ENCODE results near the gene IGSF22.
A peak's percentile ranks its signal among the peaks of the same experiment; 100 is the strongest.

Gene IGSF22

DNA sequence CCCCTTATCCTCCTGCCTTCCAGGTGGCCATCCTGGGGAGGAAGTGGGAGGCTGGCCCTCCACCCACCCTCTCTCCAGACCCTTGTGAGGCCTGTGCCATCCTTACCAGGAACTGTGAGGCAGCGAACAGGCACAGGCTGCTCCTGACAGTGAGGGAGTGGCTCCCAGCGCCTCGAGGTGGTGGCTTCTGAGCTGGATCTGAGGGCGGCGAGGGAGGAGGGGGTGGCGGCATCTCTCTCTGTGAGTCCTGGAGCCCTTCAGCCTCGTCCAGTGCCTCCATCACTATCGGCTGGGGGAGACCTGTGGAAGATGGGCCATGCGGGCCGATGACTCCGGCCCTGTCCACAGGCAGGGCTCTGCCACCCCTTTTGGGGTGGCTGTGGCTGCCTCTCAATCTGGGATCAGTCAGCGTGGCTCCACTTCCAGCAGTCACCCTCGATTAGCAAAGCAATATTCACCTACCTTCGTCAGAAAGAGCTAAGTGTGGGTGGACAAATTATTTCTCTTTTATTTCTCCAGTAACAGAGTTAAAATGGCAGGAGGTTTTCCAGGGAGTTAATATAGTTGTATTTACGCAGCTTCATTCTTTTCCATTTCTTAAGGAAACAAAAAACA is 18.0 kb upstream of the IGSF22 start:
- DNase-seq (ENCODE audit: low spot score), result no peak

DNA sequence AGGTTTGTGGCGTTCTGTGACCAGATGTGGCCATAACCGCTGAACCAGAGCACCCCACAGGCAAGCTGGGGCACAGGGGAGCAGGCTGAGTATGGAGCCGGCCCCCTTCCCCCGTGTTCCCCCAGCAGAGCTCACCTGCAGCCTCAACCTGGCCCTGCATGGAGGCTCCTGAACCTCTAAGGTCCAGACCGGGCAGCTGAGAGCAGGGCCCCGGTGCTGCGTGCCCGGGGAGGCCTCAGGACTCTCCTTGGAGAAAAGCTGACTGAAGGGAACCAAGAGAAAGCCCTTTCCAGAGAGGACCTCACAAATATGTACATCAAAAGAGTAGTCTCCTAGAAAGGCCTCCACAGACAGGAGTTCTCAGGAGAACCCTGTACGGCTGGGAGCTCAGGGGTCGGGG is 17.4 kb upstream of the IGSF22 start:
- no peak for DNase-seq (ENCODE audit: low spot score)

DNA sequence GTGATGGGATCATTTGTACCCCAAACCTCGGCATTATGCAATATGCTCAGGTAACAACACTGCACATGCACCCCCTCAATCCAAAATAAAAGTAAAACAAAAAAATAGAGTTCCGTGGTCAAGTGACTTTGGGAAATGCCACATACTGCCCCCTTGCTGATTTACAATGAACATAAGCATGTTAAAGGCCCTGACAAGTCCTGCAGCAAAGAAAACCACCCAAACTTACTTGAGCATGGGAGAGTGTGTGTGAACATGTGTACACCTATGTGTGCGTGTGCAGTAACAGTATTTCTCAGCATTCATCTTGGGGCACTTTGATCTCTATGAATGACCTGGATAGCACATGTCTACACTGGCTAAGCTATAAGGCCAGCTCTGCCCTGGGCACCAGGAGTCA is 15.8 kb upstream of the IGSF22 start:
- no peak for DNase-seq (ENCODE audit: low spot score)

DNA sequence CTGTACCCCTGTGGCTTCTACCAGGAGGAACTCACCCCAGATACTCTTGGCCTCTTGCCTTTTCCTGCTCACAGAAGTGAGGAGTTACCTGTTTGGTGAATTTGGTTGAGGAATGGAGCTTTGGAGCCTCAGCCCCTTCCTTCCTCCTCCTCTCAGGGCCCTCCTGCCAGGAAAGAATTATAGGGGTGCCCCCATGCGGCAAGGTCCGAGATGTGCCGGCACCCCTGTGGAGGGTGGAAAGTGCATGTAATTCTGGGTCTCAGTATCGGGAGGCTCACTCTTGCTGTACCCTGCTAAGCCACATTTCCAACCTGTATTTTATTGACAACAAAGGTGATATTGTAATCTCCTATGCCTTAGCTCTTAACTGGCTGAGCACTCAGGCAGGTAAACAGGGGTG is 13.7 kb upstream of the IGSF22 start:
- DNase-seq (ENCODE audit: low spot score), result no peak

DNA sequence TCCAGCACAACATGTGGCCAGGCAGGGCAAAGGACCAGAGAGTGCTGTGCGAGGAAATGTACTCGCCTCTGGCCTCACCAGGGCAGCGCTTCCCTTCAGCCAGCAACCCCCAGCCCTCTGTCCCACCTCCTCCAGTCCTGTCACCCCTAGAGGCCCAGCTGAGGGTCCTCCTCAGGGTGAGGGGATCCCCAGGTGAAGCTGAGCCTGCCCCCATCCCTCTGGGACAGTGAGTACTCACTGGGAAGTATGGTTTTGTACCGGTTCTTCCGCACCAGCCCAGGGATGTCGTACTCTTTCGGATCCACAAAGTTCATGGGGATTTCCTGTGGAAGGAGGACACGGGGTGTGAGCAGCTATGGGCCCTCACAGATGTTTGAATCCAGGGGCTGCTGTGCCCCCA is 11.7 kb upstream of the IGSF22 start:
- DNase-seq (ENCODE audit: low spot score), result no peak

DNA sequence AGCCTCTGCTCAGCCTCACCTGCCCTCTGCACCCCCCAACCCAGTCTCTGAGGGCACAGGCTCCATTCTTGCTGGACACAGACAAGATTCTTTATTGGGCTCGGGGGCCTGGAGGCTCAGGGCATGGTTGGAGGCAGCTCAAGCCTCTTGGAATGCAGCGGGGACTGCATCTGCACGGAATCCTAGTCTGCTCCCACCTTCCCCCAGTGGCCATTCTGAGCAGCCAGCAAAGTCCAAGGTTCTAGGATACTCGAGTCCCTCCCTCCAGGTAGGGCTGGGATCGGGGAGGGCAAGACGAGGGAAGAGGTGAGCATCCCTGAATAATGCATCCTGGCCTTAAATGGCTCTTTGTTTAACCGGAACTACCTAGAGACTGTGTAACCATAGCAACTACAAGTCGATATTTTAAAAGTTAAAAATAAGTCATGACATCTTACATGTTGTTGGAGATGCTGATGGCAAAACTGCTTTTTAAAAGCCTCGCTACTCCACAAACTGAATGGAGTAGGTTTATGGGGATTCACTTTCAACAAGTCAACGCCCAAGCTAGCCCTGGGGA is 10.7 kb upstream of the IGSF22 start:
- peak; percentile 47 for DNase-seq (ENCODE audit: low spot score)

DNA sequence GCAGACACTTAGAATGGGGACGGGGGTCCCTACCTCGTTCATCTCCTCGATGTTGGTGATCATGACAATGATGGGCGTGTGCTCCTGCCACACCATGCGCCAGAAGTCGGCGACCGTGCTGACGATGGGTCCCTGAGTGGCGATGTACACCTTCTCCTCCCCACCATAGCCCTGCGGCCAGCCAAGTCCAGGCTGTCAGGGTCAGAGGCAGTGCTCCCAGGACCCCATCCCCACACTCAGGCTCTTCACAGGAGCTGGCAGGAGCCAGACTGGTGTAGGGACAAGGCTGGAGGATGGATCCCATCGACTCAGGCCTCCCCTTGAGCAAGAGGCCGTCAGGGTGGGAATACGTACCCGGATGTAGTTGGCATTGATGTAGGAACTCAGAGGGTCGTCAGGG is 7.2 kb upstream of the IGSF22 start:
- DNase-seq (ENCODE audit: low spot score), result no peak

DNA sequence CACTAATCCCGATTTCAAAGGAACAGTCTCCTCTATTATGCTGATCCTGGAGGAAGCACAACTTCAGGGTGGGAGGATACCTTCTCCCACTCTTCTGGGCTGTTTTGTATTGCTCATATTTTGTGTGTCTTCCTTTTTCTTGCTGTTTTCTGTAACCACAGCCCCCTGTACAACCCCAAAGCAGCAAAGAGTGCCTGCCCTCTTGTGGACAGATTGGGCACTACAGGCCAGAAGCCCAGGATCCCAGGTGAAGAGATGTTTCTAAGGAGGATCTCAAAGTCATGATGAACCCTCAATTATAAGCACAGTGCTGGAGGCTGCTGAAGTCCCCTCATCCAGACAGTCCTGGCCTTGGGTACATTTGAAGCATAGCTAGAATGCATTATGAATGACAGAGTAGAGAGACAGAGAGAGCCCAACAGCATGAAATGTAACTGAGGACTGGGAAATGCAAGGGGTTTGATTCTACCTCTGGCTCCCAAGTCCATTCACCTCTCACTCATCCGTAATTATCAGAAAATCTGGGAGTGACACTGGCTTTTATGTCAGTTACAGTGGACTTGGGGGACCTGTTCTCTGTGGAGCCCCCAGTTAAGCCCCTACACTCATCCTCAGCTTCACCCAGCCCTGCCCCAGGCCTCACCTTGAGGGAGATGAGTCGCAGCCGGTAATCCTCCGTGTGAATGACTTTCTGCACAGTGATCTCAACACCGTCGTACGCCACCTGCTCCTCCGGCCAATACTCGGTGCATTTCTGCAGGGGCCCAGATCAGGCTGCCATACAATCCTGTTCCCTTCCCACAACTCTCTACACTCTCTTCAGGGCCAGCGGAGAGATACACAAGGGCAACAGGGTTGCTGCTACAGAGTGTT is 6.2 kb upstream of the IGSF22 start:
- DNase-seq (ENCODE audit: low spot score), result peak; percentile 79

DNA sequence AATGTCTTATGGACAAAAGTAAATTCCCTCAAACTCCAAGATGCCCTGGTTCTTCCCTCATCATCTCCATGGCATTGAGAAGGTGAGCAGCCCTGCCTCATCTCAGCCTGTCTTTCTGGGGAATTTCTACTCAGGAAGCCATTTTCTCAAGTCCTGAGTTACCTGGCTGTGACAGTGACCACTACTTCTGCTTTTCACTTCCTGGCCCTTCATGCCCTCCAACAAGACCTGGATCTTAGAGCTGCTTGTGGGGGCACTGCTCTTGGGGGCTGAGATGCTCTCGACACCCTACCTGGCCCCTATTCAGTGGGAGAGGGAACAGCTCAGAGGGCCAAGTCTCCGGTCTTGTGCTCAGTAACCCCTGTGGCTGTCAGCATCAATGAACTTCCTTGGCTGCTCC is 5.5 kb upstream of the IGSF22 start:
- DNase-seq (ENCODE audit: low spot score), result no peak

DNA sequence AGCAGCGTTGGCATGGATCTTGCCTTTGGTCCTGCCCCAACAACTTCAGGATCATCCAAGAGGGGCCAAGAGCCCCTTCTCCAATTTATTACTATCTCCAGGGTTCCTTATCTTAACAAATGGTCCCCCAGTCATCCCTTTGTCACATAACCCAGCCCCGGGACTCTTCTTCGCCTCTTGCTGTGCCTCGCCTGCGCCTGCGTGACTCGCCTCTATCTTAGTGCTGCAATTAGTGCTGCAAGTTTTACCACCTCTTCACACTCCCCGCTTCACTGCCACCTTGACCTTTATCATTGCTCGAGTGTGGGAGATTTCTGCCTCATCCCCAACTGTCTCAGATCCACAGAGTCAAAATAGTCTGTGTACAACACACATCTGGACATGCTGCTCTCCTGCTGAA is 4.0 kb upstream of the IGSF22 start:
- no peak for DNase-seq (ENCODE audit: low spot score)

DNA sequence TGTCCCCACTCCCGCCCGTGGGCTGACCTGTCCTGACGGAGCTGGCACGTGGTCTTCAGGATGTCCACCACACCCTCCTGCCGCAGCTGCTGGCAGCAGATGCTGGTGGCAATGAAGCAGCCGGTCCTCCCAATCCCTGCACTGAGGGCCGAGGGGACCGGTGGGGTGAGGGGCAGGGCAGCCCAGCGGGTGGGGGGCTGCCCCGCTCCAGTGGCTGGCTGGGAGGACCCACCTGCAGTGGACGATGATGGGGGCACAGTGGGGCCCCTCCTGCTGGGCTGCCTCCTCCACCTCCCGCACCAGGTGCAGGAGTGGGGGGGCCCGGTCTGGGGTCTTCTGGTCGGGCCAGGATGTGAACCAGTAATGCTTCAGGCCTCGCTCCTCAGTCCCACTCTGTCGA is 3.4 kb upstream of the IGSF22 start:
- no peak for DNase-seq (ENCODE audit: low spot score)

DNA sequence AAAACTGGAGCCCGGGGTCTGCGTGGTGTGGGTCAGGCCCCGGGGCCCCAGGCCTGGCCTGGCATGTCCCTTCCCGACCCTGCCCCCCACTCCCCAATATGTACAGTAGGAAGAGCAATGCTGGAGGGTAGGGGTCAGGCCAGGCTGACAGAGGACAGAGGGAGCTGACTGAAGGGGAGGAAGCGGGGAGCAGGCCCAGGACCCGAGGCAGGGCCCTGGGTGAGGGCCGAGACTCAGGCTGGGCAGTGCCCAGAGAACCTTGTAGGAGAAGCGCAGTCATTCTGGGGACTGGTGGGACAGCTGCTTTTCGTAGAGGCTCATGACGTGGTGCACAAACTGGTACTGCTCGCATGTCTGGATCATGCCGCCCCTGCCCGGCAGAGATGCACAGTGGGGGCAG is 2.7 kb upstream of the IGSF22 start:
- DNase-seq (ENCODE audit: low spot score), result no peak

DNA sequence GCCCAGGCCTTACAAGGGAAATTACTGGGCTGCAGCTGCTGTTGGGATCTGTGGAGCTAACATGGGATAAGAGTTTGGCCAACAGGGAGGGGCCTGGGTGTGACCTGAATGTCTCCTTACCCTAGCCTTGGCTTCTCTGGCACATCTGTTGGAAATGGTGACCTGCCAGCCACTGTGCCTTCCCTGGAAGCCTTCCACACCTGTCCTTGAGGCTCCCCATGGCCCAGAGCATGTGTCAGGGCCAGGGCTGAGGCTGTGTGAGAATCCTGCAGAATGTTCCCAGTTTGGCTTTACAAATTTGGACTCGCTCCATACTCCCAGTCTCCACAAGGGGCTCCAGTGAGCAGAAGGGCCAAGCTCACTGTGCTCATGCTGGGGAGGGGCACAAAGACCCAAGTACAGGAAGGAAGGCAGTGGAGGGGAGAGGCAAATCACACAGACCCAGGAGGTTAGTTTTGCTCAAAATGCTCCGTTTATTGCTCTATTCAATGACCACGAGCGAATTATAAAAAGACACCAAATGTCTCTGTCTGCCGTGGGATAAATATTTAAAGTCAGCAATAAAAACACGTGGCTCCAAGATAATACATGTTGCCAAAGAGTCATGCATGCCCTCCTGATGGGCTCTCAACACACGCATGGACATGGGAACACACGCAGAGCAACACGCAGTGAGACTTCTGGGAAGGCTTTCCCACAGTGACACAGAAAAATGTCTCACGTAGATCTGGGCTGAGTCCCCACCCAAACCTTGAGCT is 1.7 kb upstream of the IGSF22 start:
- DNase-seq (ENCODE audit: low spot score), result peak; percentile 83

DNA sequence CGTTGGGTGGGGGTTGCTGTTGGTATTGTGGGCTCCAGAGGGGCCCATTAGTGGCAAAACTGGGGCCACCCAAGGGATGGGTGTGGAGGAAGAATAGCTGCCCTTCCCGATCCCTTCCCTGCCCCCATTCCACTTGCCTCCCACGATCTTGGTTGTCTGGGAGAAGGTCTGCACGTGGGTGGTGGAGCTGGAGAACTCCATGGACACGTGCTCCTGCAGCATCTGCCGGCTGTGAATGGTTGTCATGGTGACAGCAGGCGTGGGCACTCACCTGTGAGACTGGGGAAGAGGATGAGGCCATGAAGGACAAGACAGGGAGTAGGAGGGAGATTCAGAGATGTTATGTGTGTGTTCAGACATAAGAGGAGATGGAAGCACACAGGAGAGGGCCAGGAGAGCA is 2.0 kb downstream of the IGSF22 start:
- DNase-seq (ENCODE audit: low spot score), result no peak

DNA sequence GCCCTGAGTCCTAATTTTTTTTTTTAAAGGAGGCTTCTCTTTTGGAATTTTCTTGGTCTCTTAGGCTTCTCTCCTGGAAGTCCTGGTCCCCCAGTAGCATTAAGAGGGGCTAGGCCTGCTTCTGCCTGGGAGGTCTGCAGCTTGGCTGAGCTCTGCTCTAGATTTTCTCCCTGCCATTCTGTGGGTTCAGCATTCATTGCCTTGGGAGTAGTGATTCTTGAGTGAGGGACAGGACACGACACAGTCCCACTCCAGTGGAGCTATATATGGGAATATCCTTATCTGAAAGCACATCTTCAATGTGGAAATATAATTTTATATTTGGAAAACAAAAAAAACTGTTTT is 3.7 kb downstream of the IGSF22 start:
- no peak for DNase-seq (ENCODE audit: low spot score)

DNA sequence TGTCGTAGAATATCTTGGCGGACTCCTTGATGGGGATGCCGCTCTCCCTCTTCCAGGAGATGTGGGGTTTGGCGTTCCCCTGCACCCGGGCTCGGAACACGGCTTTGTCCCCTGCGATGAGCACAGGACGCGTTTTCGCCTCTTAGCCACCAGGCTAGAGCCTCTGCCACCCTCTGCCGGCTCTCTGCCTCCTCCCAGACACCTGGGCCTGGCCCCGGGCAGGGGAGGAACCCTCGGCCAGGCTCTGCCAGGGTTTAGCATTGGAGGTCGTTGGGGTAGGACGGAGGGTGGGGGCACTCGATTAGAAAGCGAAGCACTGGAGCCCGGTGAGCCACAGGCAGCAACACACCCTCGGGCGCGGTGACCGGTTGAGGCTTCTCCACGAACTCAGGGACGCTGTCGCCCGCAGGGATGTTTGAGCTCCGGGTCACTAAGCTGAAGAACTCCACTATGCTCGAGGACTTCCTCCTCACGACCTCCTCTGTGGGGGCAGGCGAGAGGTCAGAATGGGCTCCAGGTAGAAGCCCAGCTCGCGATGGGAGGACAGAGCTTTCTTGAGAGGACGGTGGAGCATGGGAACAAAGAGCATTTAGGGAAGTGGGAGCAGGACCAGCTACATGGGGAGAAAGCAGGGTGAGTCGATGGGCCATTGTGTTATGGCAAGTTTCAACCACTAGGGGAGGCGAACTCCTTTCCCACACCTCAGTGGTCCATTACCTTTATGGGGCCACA is 4.3 kb downstream of the IGSF22 start:
- peak; percentile 72 for DNase-seq (ENCODE audit: low spot score)

DNA sequence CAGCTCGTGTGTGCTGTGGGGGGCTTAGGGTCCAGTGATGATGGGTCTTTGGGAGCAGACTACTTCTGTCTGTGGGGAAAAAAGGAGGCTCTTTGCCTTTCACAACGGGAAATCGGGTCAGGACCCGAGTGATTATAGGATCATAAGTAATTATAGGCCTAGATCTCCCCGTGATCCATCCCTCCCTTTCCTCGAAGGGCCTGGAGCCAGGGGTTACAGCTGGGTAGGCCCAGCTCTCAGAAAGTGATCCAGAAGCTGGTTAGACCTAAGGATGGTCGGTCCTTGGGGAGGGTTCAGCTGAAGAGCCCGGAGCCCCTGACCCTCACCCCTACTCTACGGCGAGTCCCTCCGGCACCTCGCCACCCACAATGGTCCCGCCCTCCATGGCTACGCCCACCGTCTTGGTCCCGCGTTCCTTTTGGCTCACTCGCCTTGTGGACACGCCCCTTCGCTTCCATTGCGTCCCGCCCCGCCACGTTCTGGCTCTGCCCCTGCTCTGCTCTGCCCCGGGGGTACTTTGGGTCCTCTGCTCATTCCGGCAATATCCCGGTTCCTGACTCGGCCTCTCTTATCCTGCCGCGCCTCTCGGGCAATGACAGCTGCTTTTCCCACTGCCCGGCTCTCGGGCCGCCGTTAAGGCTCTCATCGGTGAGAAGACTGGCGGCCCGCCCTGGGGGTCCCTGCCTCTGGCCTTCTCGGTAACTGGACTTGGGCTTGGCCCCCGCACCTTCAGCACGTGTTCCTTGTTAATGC is 5.0 kb downstream of the IGSF22 start:
- peak; percentile 90 for DNase-seq (ENCODE audit: low spot score)

DNA sequence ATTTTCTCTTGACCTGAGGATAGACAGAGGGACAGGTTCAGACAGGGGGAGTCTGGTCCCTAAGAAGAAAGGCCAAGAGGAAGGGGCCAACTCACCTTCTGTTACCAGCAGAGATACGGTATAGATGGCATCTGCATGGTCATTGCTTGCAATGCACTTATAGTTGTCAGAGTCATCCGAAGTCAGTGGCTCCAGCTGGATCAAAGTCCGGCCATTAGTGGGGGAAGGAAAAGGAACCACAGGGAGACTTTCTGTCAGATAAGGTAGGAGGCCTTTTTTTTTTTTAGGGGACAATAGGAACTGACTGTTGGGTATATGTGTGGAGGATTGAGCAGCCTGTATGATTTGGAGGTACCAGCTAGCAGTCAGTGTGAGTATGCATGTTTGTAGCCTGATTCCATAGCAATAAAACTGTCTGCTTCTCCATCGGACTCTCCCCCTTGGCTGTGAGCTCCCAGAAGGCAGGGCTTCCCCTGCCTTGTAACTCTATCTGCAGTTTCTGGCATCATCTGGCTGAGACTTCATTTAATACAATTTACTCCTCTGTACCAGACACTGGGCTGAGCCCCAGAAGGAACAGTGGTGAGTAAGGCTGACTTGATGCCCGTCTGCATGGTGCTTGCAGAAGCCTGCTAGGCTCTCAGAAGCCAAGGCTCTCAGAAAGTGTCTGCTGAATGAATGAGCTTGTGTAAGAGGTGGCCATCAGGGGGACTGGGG is 5.7 kb downstream of the IGSF22 start:
- DNase-seq (ENCODE audit: low spot score), result no peak

DNA sequence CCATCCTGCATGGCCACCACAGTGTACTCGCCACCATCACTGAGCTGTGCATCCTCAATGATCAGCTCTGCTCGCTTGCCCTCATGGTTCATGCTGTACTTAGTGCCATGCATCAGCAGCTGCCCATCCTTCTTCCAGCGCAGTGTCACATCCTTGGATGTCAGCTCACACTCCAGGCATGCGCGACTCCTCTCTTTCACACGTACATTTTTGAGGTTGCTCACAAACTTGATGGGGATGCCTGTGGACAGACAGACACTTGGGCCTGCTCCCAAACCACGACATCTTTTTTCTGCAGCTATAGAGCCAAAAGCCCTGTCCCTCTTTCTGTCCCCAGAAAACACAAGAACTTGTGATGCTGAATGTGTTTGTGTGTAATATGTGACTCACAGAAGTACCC is 10.5 kb downstream of the IGSF22 start:
- no peak for DNase-seq (ENCODE audit: low spot score)

DNA sequence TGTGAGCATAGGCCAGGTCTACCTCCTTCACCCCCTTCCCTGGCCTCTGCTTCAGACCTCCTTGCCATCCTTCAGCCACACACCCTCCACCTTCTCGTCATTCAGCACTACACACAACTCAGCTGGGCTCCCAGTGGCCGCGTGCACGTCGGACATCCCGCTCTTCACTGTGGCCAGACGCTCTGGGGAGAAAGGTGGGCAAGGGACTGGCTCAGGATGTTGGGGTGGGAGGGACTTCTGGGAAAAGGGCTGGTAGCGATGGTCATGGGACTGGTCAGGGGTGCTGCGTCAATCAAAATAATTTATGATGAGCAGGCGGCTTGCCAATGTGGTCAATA is 11.6 kb downstream of the IGSF22 start:
- DNase-seq (ENCODE audit: low spot score), result no peak

All from iPS-NIHi11 (cell line).